EH (cell line): ENCODE results near the gene BAIAP3.
"Not testable (repeated sequence)": the region's sequence is repeated elsewhere in the genome, so short reads cannot be mapped to it uniquely, and the experiment has no call there.

Experiments
- DNase-seq: peaks from one replicate; pipeline ENCODE4 v3.0.0-alpha.2; 2015; ENCODE audit warnings: low read depth

Gene BAIAP3

GRCh38 chr16:1316033-1316405, 17.4 kb upstream of the BAIAP3 start:
- DNase-seq: no peak

DNA sequence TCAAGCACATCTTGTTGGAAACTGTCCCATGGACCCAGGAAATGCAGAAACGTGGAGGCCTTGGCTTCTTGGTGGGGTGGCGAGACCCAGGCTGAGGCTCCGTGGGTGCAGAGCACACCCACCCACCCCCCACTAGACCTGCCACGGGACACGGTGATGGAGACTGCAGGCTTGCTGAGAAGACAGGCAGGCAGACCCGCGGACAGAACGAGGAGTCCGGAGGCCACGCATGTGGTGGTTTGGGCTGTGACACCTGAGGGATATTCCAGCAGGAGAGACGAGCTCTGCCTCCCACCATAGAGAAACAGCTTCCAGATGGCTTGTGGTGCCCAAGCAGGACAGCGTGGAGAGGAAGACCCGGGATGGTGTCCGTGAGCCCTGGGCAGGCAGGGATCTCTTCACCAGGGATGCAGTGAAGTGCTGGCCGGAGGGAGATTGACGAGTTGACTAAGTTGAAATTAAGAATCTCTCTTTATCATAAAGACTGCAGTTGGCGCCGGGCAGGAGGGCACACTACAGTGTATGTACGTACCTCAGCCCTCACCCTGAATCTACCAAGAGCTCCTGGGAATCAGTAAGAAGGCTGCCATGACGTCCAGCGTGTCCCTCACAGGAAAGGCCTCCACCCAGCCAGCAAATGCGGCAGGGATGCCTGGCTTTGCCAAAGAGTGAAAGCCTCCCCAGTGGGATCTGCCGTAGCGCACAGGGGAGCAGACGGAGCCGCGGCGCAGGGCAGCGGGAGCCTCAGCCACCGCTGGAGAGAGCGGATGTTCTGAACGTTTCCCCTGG, 15.8 kb upstream of the BAIAP3 start:
- DNase-seq: no peak

GRCh38 chr16:1318268-1318545, 15.2 kb upstream of the BAIAP3 start:
- no peak for DNase-seq

DNA sequence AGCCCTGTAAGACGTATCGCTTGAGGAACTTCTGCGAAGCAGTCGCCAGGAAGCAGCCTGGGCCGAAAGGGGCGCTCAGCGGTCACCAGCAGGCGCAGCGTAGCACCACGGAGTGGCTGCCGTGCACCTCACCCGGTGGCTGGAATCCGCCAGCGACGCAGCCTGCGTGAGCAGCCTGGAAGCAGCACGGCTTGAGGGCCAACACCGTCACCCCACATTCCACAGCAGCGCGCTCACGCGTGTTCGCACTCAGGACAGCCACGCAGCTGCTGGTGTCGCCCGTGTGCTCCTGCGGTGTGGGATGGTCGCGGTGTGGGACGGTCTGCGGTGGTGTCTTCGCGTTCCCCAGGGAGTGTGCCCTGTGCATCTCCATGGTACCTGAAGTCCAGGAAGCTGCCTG, 14.4 kb upstream of the BAIAP3 start:
- DNase-seq: no peak

DNA sequence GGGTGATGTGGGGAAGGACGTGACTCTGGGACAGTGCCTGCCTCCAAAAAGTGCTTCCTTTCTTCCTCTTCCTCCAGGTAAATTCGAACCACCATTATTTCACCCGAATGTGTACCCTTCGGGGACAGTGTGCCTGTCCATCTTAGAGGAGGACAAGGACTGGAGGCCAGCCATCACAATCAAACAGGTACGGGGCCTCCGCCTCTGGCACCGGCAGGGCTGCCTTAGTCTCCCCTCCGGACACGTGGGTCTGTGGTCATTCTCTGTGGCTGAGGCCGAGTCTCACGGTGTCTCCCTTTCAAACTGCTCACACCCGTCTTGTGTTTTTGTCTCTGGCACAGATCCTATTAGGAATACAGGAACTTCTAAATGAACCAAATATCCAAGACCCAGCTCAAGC, 13.3 kb upstream of the BAIAP3 start:
- DNase-seq: no peak

DNA sequence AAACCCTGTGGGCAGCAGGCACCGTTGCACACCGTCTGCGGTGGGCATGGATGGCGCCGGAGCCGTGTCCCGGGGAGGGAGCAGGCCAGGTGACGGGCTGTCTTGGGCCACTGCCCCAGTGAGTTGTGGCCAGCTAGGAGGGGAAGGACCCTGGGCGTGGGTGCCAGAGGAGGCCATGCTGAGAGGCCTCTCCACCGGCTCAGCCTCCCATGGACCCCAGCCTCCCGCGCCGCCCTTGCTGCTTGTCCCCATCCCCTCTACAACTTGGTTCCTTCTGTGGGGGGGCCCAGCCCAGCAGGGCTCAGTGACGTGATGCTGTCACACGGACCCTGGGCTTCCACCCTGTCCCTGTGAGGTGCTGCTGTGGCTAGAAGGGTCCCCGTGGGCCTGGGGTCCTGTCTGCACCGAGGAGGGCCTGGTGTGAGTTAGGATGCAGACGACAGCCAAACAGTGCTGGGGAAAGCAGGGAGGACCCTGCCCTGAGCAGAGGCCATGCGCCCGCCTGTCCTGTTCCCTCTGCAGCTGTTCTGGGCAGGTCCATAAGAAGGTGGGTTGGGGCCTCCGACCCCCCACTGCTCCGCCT, 12.7 kb upstream of the BAIAP3 start:
- no peak for DNase-seq

GRCh38 chr16:1322407-1322806, 11.0 kb upstream of the BAIAP3 start:
- DNase-seq: no peak

- DNase-seq: no peak
Measured at GRCh38 chr16:1323296-1324239, 9.9 kb upstream of the BAIAP3 start.

DNA sequence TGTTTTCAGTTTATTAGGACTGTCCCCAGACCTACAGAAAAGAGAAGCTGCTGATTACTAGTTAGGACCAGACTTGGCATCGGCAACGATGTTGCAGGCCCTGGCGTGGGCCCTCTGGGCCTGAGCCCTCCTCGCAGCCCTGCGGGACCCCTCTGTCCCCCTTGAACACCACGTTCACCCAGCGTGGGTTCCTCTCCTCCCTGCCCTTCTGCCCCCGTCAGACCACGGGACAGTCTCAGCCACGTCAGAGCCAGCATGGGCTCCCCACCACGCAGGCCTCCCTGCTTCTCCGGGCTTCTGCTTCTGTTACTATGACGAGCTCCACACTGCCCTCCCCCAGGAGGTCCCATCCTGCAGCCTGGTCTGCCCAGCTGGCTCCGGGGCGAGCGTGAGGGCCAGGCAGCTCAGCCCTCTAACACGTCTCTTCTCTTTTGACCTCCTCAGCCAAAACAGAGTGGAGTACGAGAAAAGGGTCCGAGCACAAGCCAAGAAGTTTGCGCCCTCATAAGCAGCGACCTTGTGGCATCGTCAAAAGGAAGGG, 9.1 kb upstream of the BAIAP3 start:
- DNase-seq: no peak

- no peak for DNase-seq
Measured at GRCh38 chr16:1325261-1325660, 8.2 kb upstream of the BAIAP3 start.

- no peak for DNase-seq
Measured at GRCh38 chr16:1325673-1326371, 7.6 kb upstream of the BAIAP3 start.

- no peak for DNase-seq
Measured at GRCh38 chr16:1326391-1326790, 7.1 kb upstream of the BAIAP3 start.

GRCh38 chr16:1326946-1327618, 6.4 kb upstream of the BAIAP3 start:
- no peak for DNase-seq

- DNase-seq: no peak
Measured at GRCh38 chr16:1327619-1327947, 5.9 kb upstream of the BAIAP3 start.

DNA sequence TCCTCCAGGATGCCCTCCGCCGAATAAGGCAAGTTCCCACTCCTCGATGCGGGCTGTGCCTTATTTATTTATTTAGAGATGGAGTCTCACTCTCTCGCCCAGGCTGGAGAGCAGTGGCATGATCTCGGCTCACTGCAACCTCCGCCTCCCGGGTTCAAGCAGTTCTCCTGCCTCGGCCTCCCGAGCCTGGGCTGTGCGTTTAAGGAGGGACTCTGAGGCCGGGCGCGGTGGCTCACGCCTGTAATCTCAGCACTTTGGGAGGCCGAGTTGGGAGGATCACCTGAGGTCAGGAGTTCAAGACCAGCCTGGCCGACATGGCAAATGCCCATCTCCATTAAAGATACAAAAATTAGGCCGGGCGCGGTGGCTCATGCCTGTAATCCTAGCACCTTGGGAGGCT, 5.3 kb upstream of the BAIAP3 start:
- DNase-seq: not testable (repeated sequence)

DNA sequence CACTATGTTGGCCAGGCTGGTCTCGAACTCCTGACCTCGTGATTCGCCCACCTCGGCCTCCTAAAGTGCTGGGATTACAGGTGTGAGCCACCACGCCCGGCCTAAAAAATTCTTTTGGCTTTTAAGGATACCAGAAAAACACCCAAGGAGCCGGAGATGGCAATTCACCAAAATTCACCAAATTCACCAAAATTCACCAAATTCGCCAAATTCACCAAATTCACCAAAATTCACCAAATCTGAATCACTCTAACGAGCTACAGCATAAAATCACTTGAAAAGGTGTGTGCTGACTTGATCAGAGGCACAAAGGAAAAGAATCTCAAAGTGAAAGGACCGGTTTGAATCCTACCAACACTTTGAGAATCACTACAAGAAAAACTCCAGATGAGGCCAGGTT, 4.5 kb upstream of the BAIAP3 start:
- DNase-seq: not testable (repeated sequence)

- no peak for DNase-seq
Measured at GRCh38 chr16:1330260-1330914, 3.1 kb upstream of the BAIAP3 start.

- no peak for DNase-seq
Measured at GRCh38 chr16:1330931-1331711, 2.3 kb upstream of the BAIAP3 start.

DNA sequence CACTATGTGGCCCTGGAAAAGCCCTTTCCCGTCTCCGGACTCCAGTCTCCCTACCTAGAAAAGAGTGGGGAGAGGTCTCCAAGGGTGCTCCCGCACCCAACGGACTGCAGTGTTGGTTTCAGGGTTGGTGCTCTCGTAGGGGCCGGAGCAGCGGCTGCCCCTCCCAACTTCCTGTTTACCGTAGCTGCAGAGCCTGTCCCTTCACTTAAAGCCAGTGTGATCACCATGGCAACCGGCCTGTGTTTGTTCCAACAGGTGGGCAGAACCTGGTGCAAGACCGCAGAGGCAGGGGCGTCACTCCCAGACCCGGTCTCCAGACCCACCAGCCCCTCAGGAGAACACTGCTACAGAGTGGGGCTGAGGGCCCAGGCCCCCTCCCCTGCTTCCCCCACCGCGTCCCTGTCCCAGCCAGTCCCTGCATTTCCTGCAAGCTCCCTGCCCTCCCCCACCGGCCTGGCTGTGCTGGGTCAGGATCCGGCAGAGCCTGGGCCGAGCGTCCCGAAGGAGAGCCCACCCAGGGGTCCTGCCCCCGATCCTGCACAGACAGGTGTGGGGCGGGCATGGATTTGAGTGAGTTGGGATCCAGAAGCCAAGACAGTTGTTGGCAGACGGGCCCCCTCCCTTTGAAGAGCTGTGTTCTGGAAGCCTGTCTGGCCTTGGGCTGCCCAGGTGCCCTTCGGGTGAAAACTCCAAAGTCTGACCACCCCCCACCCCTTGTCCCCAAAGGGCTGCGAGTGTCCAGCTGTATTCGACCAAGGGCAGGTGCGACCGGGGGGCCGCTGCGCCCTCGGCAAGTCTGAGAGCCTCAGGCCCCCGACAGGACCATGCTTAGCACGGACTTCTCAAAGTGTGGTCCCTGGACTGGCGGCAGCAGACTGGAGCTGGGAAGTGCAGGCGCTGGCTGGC, 1.5 kb upstream of the BAIAP3 start:
- peak; percentile 57 for DNase-seq
